HepG2 (cell line): ENCODE results near the gene CTRB2. TPM values are rescaled to one million over a fixed set of nuclear protein-coding genes. Genes with fewer than 3 reads are reported as not detected.

Experiments
- ATAC-seq: fragments of 200-7000 bp; cut with Tn5 transposase; 3 replicates; pipeline ENCODE4 v1.9.1; 2020; ENCODE audit warnings: mild to moderate bottlenecking, moderate library complexity
- BruUV-seq: library from RNA; stranded (reverse); fragments of 400-500 nt; replicated peaks from 2 replicates; lab custom pipeline; 2021; lab: Mats Ljungman, UMichigan
- CTCF ChIA-PET: fragments of 300-600 bp; formaldehyde crosslinking; extraction: SDS; loops from one replicate; lab custom pipeline; 2021; ENCODE audit warnings: low total read pairs, inconsistent platforms, low intra/inter-chr PET ratio; lab: Yijun Ruan, JAX
- POLR2A ChIA-PET: fragments of 350-600 bp; sonication (Branson Sonifier 250); formaldehyde crosslinking; loops from one replicate; lab custom pipeline; 2020; ENCODE audit warnings: antibody characterized with exemption, inconsistent platforms; lab: Yijun Ruan, JAX
- DNase-seq: peaks from one replicate; pipeline ENCODE4 v3.0.0-alpha.2; 2015; ENCODE audit warnings: low spot score
- FAIRE-seq: peaks from 3 replicates; lab custom pipeline; 2011; peaks lifted over from hg19 to GRCh38; lab: Jason Lieb, UNC
- H2AFZ ChIP-seq: one replicate; pipeline ENCODE4 v1.6.1; 2011; ENCODE audit warnings: low read length, inconsistent platforms
- H3K27ac ChIP-seq: fragments of 300-600 bp; 3 replicates; pipeline ENCODE4 v1.8.0; 2011; ENCODE audit warnings: mixed run types, mild to moderate bottlenecking, mixed read lengths, low read length, inconsistent platforms; ENCODE audit not compliant: insufficient read depth; ENCODE audit errors: extremely low read length
- H3K27me3 ChIP-seq, 2 experiments: fragments of 200-600 bp in 1 of 2; 2 replicates in 1 of 2; 3 replicates in 1 of 2; pipeline versions ENCODE4 v1.6.0 to v1.8.0; 2011; ENCODE audit warnings: low read length in 2 of 2, mild to moderate bottlenecking in 2 of 2, moderate library complexity in 2 of 2, inconsistent platforms in 1 of 2; ENCODE audit not compliant: insufficient read depth in 2 of 2, control insufficient read depth in 1 of 2
- H3K36me3 ChIP-seq, 2 experiments: fragments of 200-600 bp in 1 of 2; replicated peaks in 1 of 2; 2 replicates in 1 of 2; 3 replicates in 1 of 2; pipeline versions ENCODE4 v1.5.1 to v1.8.0; 2011; ENCODE audit warnings: low read length in 2 of 2, inconsistent platforms in 1 of 2; ENCODE audit not compliant: insufficient read depth in 2 of 2, control insufficient read depth in 1 of 2
- H3K4me1 ChIP-seq: 2 replicates; pipeline ENCODE4 v1.5.1; 2012; ENCODE audit warnings: low read length, inconsistent platforms; ENCODE audit not compliant: insufficient read depth
- H3K4me2 ChIP-seq: 2 replicates; pipeline ENCODE4 v1.6.0; 2011; ENCODE audit warnings: low read depth, low read length, inconsistent platforms
- H3K4me3 ChIP-seq, 3 experiments: fragments of 200-600 bp in 1 of 3; sonication (generic), shearing (Covaris generic) in 1 of 3; replicated peaks in 1 of 3; 2 replicates each; pipeline ENCODE4 v1.5.1; 2011 to 2016; ENCODE audit warnings: low read length in 3 of 3, inconsistent platforms in 2 of 3, low read depth in 2 of 3, mild to moderate bottlenecking in 2 of 3, control low read depth in 1 of 3, mixed read lengths in 1 of 3; ENCODE audit not compliant: insufficient read depth in 1 of 3
- H3K79me2 ChIP-seq: one replicate; pipeline ENCODE4 v1.6.1; 2011; ENCODE audit warnings: low read length, inconsistent platforms; ENCODE audit not compliant: insufficient read depth
- H3K9ac ChIP-seq: 2 replicates; pipeline ENCODE4 v1.6.0; 2011; ENCODE audit warnings: mild to moderate bottlenecking, low read depth, low read length, inconsistent platforms; ENCODE audit not compliant: insufficient read depth
- H3K9me3 ChIP-seq: 2 replicates; pipeline ENCODE4 v1.5.1; 2012; ENCODE audit warnings: mild to moderate bottlenecking, low read length
- H4K20me1 ChIP-seq: 2 replicates; pipeline ENCODE4 v1.6.0; 2011; ENCODE audit warnings: inconsistent platforms, mild to moderate bottlenecking, low read length, moderate library complexity; ENCODE audit not compliant: insufficient read depth
- BATF2 ChIP-seq: sonication (generic); formaldehyde crosslinking; IDR thresholded peaks from 2 replicates; pipeline ENCODE4 v1.8.0; 2022; ENCODE audit warnings: mild to moderate bottlenecking, missing genetic modification reagents, moderate library complexity
- DNMT3B ChIP-seq: conservative IDR thresholded peaks from 2 replicates; pipeline ENCODE4 v1.6.1; 2016; ENCODE audit warnings: missing biosample characterization, control low read depth
- EED ChIP-seq: sonication (generic); formaldehyde crosslinking; IDR thresholded peaks from 2 replicates; pipeline ENCODE4 v1.5.0; 2020; ENCODE audit warnings: mild to moderate bottlenecking, missing genetic modification reagents
- KMT2A ChIP-seq: sonication (generic); formaldehyde crosslinking; IDR thresholded peaks from 2 replicates; pipeline ENCODE4 v1.4.0; 2020; ENCODE audit warnings: missing genetic modification reagents
- NFIB ChIP-seq: sonication (generic); formaldehyde crosslinking; IDR thresholded peaks from 2 replicates; pipeline ENCODE4 v1.9.0; 2021; ENCODE audit warnings: missing genetic modification reagents, mild to moderate bottlenecking, borderline replicate concordance
- TBX2 ChIP-seq: sonication (generic); formaldehyde crosslinking; IDR thresholded peaks from 2 replicates; pipeline ENCODE4 v1.5.0; 2020; ENCODE audit warnings: missing genetic modification reagents, mild to moderate bottlenecking, borderline replicate concordance
- TFAP4 ChIP-seq: sonication (generic); IDR thresholded peaks from 2 replicates; pipeline ENCODE4 v1.6.1; 2016; ENCODE audit warnings: low read depth, borderline replicate concordance
- TOPORS ChIP-seq: sonication (generic); formaldehyde crosslinking; IDR thresholded peaks from 2 replicates; pipeline ENCODE4 v1.8.0; 2023; ENCODE audit warnings: mild to moderate bottlenecking, missing genetic modification reagents
- ZBTB7A ChIP-seq: sonication (generic); formaldehyde crosslinking; IDR thresholded peaks from 2 replicates; pipeline ENCODE4 v1.8.0; 2022; ENCODE audit warnings: mild to moderate bottlenecking, missing genetic modification reagents
- ZNF143 ChIP-seq: sonication (generic); formaldehyde crosslinking; IDR thresholded peaks from 2 replicates; pipeline ENCODE4 v1.4.0; 2020; ENCODE audit warnings: missing genetic modification reagents
- ZNF235 ChIP-seq: sonication (generic); formaldehyde crosslinking; IDR thresholded peaks from 2 replicates; pipeline ENCODE4 v1.8.1; 2023; ENCODE audit warnings: mild to moderate bottlenecking, missing genetic modification reagents, borderline replicate concordance
- ZNF260 ChIP-seq: sonication (generic); formaldehyde crosslinking; IDR thresholded peaks from 2 replicates; pipeline ENCODE4 v1.4.0; 2020; ENCODE audit warnings: missing genetic modification reagents, low read depth, mild to moderate bottlenecking, borderline replicate concordance
- ZNF546 ChIP-seq: sonication (generic); formaldehyde crosslinking; conservative IDR thresholded peaks from 2 replicates; pipeline ENCODE4 v1.8.1; 2023; ENCODE audit warnings: mild to moderate bottlenecking, missing genetic modification reagents
- ZNF687 ChIP-seq: sonication (generic); formaldehyde crosslinking; IDR thresholded peaks from 2 replicates; pipeline ENCODE4 v1.5.1; 2020; ENCODE audit warnings: mild to moderate bottlenecking, missing genetic modification reagents, moderate library complexity
- ZNF691 ChIP-seq: sonication (generic); formaldehyde crosslinking; IDR thresholded peaks from 2 replicates; pipeline ENCODE4 v1.4.0; 2020; ENCODE audit warnings: missing genetic modification reagents, low read depth, mild to moderate bottlenecking, borderline replicate concordance
- ZNF788 ChIP-seq: sonication (generic); formaldehyde crosslinking; IDR thresholded peaks from 2 replicates; pipeline ENCODE4 v1.5.0; 2020; ENCODE audit warnings: mild to moderate bottlenecking, missing genetic modification reagents, borderline replicate concordance
- ZSCAN31 ChIP-seq: sonication (generic); formaldehyde crosslinking; IDR thresholded peaks from 2 replicates; pipeline ENCODE4 v1.5.0; 2020; ENCODE audit warnings: low read depth, mild to moderate bottlenecking, missing genetic modification reagents
- WGBS: methylation state at CpG from one replicate; pipeline ENCODE4 v1.1.6; 2017; ENCODE audit warnings: low lambda C conversion rate; 5-methylcytosine and 5-hydroxymethylcytosine counted together
- in situ Hi-C: cut with HindIII; loops from 2 replicates; pipeline ENCODE4 v1.10.0; 2017; ENCODE audit warnings: low pct_unique_long_range_greater_than_20kb; ENCODE audit not compliant: extremely low pct_ligation_motif_present
- intact Hi-C: fragments of 100-400 bp; cut with micrococcal nuclease; formaldehyde crosslinking; loops from one replicate; pipeline ENCODE4 v1.10.0; 2022; ENCODE audit not compliant: unreplicated experiment
- polyA plus RNA-seq, 8 experiments: library from polyadenylated mRNA; depleted of rRNA in 3 of 8; stranded (reverse) in 7 of 8; unstranded in 1 of 8; fragments of >200 nt; fragmentation: Illumina TruSeq in 4 of 8; extraction: Trizol in 4 of 8; gene quantifications; 2 replicates each; pipeline versions ENCODE4 v1.2.1 to v1.2.3, GENCODE V29; 2011 to 2016; ENCODE audit warnings: low read depth in 4 of 8, missing spikeins in 1 of 8, mixed read lengths in 1 of 8; ENCODE audit not compliant: insufficient read depth in 1 of 8
- total RNA-seq, 5 experiments: library from RNA; depleted of rRNA; stranded (reverse); fragments of >200 nt; fragmentation: Illumina TruSeq; extraction: Trizol; gene quantifications; 2 replicates each; pipeline ENCODE4 v1.2.3, GENCODE V29; 2016; ENCODE audit warnings: low read depth in 1 of 5

Gene CTRB2
- total and polyA plus RNA-seq, 2 of the 13 experiments (the other 11 are each of a cell fraction or from before 2014, with no cell fraction given) = 0.13 TPM; not detected in 1

- Histone ChIP-seq H3K9ac (peak within 1 kb of the TSS; percentile 44; the same call in 1 of the 2 replicates), H3K79me2 (no peaks in the 10 kb centered on the region), H3K4me1 (peaks cover 63% of the 10 kb centered on the region), H4K20me1 (no peaks in the 10 kb centered on the region), H3K27ac (no peak within 1 kb of the TSS), H3K9me3 (no peaks in the 10 kb centered on the region), H3K4me2 (peak within 1 kb of the TSS; percentile 78), H3K36me3 (no peaks in the 10 kb centered on the region), H3K4me3 (peak within 1 kb of the TSS in 2 of 3 experiments; percentile 27 to 60; a peak in 4 of 6 replicates), H3K27me3 (peaks cover 4 to 39% of the 10 kb centered on the region in 2 experiments; a peak in 3 of 5 replicates), H2AFZ (no peak within 1 kb of the TSS)
- in situ Hi-C loops = no loop called here
- ChIA-PET POLR2A (interaction anchor here (0.9 to 1.3 kb wide), 2 partner anchors 15 to 27 kb away, joined by 3 read pairs; no protein-coding TSS in a partner anchor), CTCF (no interaction called here)
- BruUV-seq = no TSS peak
- intact Hi-C loops = no loop called here
- DNase-seq (no peak), ATAC-seq (peak; percentile 54), FAIRE-seq (no peak)
- 38% methylated on average over 11 of the region's 19 CpGs for WGBS
- TF ChIP-seq ZNF235 (CRISPR knock-in tag) (no peak), EED (peak; percentile 65; the same call in 1 of the 2 replicates), ZNF788 (CRISPR knock-in tag) (0 out of 2 replicates have a peak, but pooled peaks have one; percentile 38), ZNF546 (no peak), ZSCAN31 (CRISPR knock-in tag) (peak; percentile 43; the same call in 1 of the 2 replicates), TOPORS (CRISPR knock-in tag) (no peak), KMT2A (CRISPR knock-in tag) (no peak), ZNF687 (CRISPR knock-in tag) (peak; percentile 54), DNMT3B (CRISPR knock-in tag) (no peak), TBX2 (CRISPR knock-in tag) (peak; percentile 7; the same call in 1 of the 2 replicates), ZNF260 (CRISPR knock-in tag) (no peak), ZBTB7A (CRISPR knock-in tag) (peak; percentile 17; the same call in 1 of the 2 replicates), ZNF143 (CRISPR knock-in tag) (no peak), ZNF691 (no peak), BATF2 (CRISPR knock-in tag) (no peak), NFIB (CRISPR knock-in tag) (no peak), TFAP4 (peak; percentile 43; the same call in 1 of the 2 replicates)
These were observed 11.5 kb upstream of the CTRB2 start, which contains the start of gene CTRB1 for GRCh38 chr16:75218256-75219076. Gene CTRB1 (plus strand): TSS chr16:75218988. CDS start chr16:75219008, 20 bp downstream.
